Tibial nerve (tissue), 4 donors: Measurements from ENCODE around the gene EHHADH. TPM values are rescaled to one million over a fixed set of nuclear protein-coding genes. Genes with fewer than 3 reads are reported as not detected.

Source experiments
- DNase-seq, 2 donors: peaks; one replicate each; pipeline ENCODE4 v3.0.0-alpha.2; 2019; ENCODE audit warnings: low spot score in 2 of 2
- H3K27ac ChIP-seq, 4 donors: fragments of 200-600 bp; sonication (generic) in 3 of 4; one replicate each; pipeline ENCODE4 v1.5.1; 2017 to 2019; ENCODE audit warnings: mild to moderate bottlenecking in 1 of 4
- H3K27me3 ChIP-seq, 2 donors: fragments of 200-600 bp; sonication (generic) in 1 of 2; one replicate each; pipeline versions ENCODE4 v1.5.1 to v1.6.0; 2017 to 2019
- H3K36me3 ChIP-seq, 3 donors: fragments of 200-600 bp; sonication (generic); one replicate each; pipeline ENCODE4 v1.5.1; 2018 to 2019
- H3K4me1 ChIP-seq, 4 donors: fragments of 200-600 bp; sonication (generic) in 3 of 4; one replicate each; pipeline ENCODE4 v1.5.1; 2017 to 2019
- H3K4me3 ChIP-seq, 4 donors: fragments of 200-600 bp; sonication (generic) in 3 of 4; one replicate each; pipeline ENCODE4 v1.5.1; 2017 to 2019; ENCODE audit warnings: mild to moderate bottlenecking in 1 of 4, moderate library complexity in 1 of 4
- H3K9me3 ChIP-seq, 4 donors: fragments of 200-600 bp; sonication (generic) in 3 of 4; one replicate each; pipeline ENCODE4 v1.5.1; 2017 to 2019
- EP300 ChIP-seq, 2 donors: sonication (generic); formaldehyde crosslinking; IDR thresholded peaks; one replicate each; pipeline ENCODE4 v1.6.1; 2017; ENCODE audit warnings: antibody characterized with exemption in 2 of 2, mild to moderate bottlenecking in 1 of 2
- POLR2A ChIP-seq, 2 donors: fragments of 450-650 bp; IDR thresholded peaks; one replicate each; pipeline ENCODE4 v1.6.1; 2017; ENCODE audit warnings: antibody characterized with exemption in 2 of 2, mild to moderate bottlenecking in 2 of 2, moderate library complexity in 2 of 2
- WGBS, 2 donors: methylation state at CpG; one replicate each; pipeline ENCODE4 v1.1.5; 2018; 5-methylcytosine and 5-hydroxymethylcytosine counted together
- total RNA-seq, 4 donors: library from RNA; depleted of rRNA; stranded (reverse); fragments of >200 nt; gene quantifications; one replicate each; pipeline ENCODE4 v1.1.0, GENCODE V29; 2016
- TF ChIP-seq, protein P1 (sequence below), 5 experiments: fragments of 200-600 bp in 3 of 5; fragments of 450-650 bp in 2 of 5; sonication (generic) in 3 of 5; IDR thresholded peaks; one replicate each; pipeline ENCODE4 v1.5.1; 2016 to 2019; ENCODE audit warnings: antibody characterized with exemption in 5 of 5, mild to moderate bottlenecking in 3 of 5, moderate library complexity in 2 of 5

Gene EHHADH
- total RNA-seq, 4 donors from 2014 or later, result 3.1 to 5.2 (median 4.1) TPM

DNA sequence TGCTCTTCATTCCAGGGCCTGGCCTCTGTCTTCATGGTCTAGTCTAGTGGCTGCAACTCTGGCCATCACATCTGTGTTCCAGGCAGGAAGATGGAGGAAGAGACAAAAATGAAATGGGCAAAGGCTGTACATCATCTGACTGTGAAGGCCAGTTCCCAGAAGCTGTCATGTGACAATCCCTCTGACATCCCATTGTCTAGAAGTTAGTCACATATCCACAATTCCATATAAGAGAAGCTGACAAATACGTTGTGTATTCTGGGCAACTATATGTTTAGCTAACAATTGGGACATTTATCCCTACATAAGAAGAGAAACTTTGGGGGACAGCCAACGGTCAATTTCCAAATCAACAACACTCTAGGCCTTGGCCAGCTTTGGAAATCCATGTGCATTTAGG, 66.5 kb downstream of the EHHADH start:
- Histone ChIP-seq H3K9me3 (no peaks in the 10 kb centered on the region), H3K4me1 (no peaks in the 10 kb centered on the region), H3K27me3 (no peaks in the 10 kb centered on the region), H3K27ac (no peak overlapping the region), H3K4me3 (no peak overlapping the region), H3K36me3 (peaks cover 0 to 11% (median 0%) of the 10 kb centered on the region in 3 donors)
- WGBS, 2 donors, result 61 to 70% methylated on average over 2 of the region's 2 CpGs
- TF ChIP-seq, protein P1, sequence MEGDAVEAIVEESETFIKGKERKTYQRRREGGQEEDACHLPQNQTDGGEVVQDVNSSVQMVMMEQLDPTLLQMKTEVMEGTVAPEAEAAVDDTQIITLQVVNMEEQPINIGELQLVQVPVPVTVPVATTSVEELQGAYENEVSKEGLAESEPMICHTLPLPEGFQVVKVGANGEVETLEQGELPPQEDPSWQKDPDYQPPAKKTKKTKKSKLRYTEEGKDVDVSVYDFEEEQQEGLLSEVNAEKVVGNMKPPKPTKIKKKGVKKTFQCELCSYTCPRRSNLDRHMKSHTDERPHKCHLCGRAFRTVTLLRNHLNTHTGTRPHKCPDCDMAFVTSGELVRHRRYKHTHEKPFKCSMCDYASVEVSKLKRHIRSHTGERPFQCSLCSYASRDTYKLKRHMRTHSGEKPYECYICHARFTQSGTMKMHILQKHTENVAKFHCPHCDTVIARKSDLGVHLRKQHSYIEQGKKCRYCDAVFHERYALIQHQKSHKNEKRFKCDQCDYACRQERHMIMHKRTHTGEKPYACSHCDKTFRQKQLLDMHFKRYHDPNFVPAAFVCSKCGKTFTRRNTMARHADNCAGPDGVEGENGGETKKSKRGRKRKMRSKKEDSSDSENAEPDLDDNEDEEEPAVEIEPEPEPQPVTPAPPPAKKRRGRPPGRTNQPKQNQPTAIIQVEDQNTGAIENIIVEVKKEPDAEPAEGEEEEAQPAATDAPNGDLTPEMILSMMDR (IDR thresholded peaks at IDR 0.05), result no peak
- TF ChIP-seq POLR2A (IDR thresholded peaks at IDR 0.05) (no peak), EP300 (IDR thresholded peaks at IDR 0.05) (no peak)
- DNase-seq, result no peak

DNA sequence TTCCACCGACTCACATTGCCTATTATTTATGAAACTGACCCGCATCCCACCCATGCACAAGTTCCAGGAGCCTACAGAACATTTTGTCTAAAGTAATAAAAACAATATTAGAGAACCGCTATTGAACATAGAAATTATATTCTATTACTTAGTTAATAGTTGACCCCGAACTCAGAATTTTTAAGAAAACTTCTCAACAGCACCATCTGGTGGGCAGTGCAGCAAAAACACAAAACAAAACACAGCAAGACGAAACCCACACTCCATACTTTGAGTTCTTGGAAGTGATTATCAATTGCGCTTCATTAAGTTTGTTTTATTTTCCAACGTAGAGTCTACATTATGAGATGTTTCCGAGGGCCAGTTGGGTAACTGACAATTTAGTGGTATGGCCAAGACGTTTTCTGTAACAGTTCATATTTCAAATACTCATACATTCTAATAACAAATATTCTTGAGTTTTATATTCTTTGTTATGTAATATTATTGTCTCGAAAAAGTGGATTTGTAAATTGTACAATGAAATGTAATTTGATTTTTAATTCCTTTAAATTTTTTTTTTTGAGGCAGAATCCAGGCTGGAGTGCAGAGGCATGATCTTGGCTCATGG, 77.0 kb downstream of the EHHADH start:
- DNase-seq, result peak; percentile 21 to 25
- WGBS, 2 donors, result 17 to 18% methylated on average over 10 of the region's 10 CpGs

DNA sequence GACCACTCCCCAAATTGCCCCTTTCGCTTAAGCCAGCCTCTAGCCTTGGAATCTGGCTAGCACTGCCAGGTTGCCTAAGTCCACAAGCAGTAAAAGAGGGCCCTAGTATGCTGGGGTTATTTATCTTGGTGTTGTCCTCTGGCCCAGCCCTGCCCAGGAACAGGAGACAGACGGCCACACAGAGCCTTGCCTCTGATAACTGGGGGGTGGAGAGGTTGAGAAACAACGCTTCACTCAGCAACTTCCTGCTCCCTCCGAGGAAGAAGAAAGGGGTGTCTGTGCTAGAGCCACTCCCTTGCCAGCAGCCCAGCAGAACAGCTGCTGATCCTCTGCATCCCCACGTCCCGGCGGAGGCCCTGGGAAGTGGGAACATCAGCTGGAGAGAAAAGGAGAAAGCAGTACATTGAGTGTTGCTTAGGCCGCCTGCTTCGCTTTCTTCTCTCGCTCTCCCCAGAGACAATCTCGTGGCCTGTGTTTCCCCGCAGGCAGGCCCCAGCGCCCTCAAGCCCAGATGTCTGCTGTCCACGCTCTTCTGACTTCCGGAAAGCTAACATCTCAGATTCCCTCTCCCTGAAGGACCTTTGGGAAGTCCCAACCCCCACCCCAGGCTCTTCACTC, 78.4 kb downstream of the EHHADH start:
- DNase-seq, result peak; percentile 52 to 72

More for the DNA sequence above, 77.0 kb downstream of the EHHADH start:
- Histone ChIP-seq H3K4me3 (no peak overlapping the region), H3K27me3 (no peaks in the 10 kb centered on the region), H3K9me3 (no peaks in the 10 kb centered on the region), H3K36me3 (no peaks in the 10 kb centered on the region), H3K27ac (peak overlapping the region in 1 of 4 donors; percentile 84), H3K4me1 (peaks cover 0 to 26% (median 8%) of the 10 kb centered on the region in 4 donors)
- TF ChIP-seq, protein P1 (IDR thresholded peaks at IDR 0.05), result peak; percentile 51 to 73 (median 65)
- TF ChIP-seq POLR2A (IDR thresholded peaks at IDR 0.05), result no peak

DNA sequence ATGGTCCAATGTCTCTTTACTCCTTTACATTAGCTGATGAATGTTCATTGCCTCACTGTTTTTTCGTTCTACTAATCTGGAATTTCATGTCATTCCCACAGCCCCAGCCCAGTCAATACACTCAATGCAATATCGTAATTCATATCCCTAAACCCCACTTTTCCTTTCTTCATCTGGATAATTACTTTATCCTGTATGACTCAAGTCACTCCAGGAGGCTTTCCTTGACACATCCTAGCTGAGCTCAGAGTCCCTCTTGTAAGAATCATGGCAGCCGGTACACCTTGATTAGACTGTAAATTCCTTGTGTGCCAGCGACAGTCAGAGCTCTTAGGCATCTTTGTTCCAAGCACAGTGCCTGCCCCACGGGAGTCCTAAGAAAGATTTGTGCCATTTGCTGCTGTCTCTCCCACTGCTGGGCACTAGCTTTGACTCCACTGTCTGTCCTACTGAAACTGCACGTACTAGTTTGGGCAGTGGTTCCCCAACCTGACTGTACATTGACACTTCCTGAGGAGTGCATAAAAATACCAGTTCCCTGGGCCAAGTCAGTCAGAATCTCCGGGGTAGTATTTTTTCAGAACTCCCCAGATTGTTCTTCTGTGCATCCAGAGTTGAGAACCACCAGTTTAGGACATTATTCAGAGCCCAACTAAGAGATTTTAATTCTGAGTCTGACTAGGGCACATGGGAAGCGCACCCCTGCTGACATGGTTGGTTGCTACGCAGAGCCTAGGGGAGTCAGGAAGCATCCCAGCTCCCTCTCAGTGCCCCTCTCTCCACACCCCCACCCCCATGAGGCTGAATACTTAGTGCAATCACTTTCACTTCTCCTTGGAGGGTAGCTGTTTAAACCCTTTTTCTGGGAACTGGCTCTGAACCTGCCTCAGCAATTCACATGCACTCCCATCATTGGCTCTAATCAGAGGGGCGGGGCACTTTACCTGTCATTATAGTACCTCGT, 81.5 kb downstream of the EHHADH start:
- 76 to 81% methylated on average over 11 of the region's 11 CpGs for WGBS, 2 donors
- TF ChIP-seq, protein P1 (IDR thresholded peaks at IDR 0.05), result no peak
- TF ChIP-seq EP300 (IDR thresholded peaks at IDR 0.05) (no peak), POLR2A (IDR thresholded peaks at IDR 0.05) (no peak)
- Histone ChIP-seq H3K4me1 (peaks cover 0 to 26% (median 8%) of the 10 kb centered on the region in 4 donors), H3K4me3 (no peak overlapping the region), H3K27ac (peak overlapping the region in 1 of 4 donors; percentile 17), H3K36me3 (no peaks in the 10 kb centered on the region), H3K27me3 (no peaks in the 10 kb centered on the region), H3K9me3 (no peaks in the 10 kb centered on the region)
- no peak for DNase-seq

More for the DNA sequence above, 78.4 kb downstream of the EHHADH start:
- no peaks in the 10 kb centered on the region for H3K9me3 ChIP-seq
- TF ChIP-seq, protein P1 (IDR thresholded peaks at IDR 0.05), result no peak
- TF ChIP-seq POLR2A (IDR thresholded peaks at IDR 0.05), result no peak
- peak in 1 of 2 donors; percentile 85 for TF ChIP-seq EP300 (IDR thresholded peaks at IDR 0.05)
- no peaks in the 10 kb centered on the region for H3K36me3 ChIP-seq
- H3K4me3 ChIP-seq, result peak overlapping the region in 1 of 4 donors; percentile 17
- H3K27ac ChIP-seq, result peak overlapping the region; percentile 46 to 84 (median 78)
- 27 to 28% methylated on average over 15 of the region's 15 CpGs for WGBS, 2 donors
- no peaks in the 10 kb centered on the region for H3K27me3 ChIP-seq
- H3K4me1 ChIP-seq, result peaks cover 0 to 26% (median 8%) of the 10 kb centered on the region in 4 donors
